Stimulated activated memory B cell treated with anti-CD40 and anti-IgM and Interleukin-4, amounts not matched to agents 10 μg/mL and 1 μg/mL and 100 μg/mL, for 72 hours (primary cell): ENCODE results near the gene ZNF668.
"Not testable (repeated sequence)": the region's sequence is repeated elsewhere in the genome, so short reads cannot be mapped to it uniquely, and the experiment has no call there.

Source experiments
- ATAC-seq: fragments of 150-1000 bp; cut with Tn5 transposase; 2 replicates; pipeline ENCODE4 v1.10.0; 2021
- H3K27ac Mint-ChIP-seq: one replicate; pipeline ENCODE4 v1.8.0; 2022; ENCODE audit warnings: mild to moderate bottlenecking, mixed read lengths
- H3K27me3 Mint-ChIP-seq: one replicate; pipeline ENCODE4 v1.8.0; 2022; ENCODE audit warnings: mixed read lengths
- H3K36me3 Mint-ChIP-seq: one replicate; pipeline ENCODE4 v1.8.0; 2022; ENCODE audit warnings: mixed read lengths
- H3K4me1 Mint-ChIP-seq: one replicate; pipeline ENCODE4 v1.8.0; 2022; ENCODE audit warnings: mixed read lengths
- H3K4me3 Mint-ChIP-seq: one replicate; pipeline ENCODE4 v1.8.0; 2022; ENCODE audit warnings: mild to moderate bottlenecking, moderate library complexity, mixed read lengths
- H3K9me3 Mint-ChIP-seq: one replicate; pipeline ENCODE4 v1.8.0; 2022; ENCODE audit warnings: mixed read lengths

Gene ZNF668

GRCh38 chr16:31108035-31108793, 34.2 kb upstream of the ZNF668 start, which contains the start of gene BCKDK:
Gene BCKDK (plus strand): TSS chr16:31108386. CDS start chr16:31109224, 838 bp downstream.
- H3K4me1 Mint-ChIP-seq: peaks cover 33% of the 10 kb centered on the region
- peak; percentile 90 for ATAC-seq
- H3K9me3 Mint-ChIP-seq: no peaks in the 10 kb centered on the region
- peak within 1 kb of the TSS; percentile 88 for H3K27ac Mint-ChIP-seq
- H3K4me3 Mint-ChIP-seq: peak within 1 kb of the TSS; percentile 87
- no peaks in the 10 kb centered on the region for H3K27me3 Mint-ChIP-seq
- H3K36me3 Mint-ChIP-seq: peaks cover 26% of the 10 kb centered on the region

- H3K4me3 Mint-ChIP-seq: peak overlapping the region; percentile 87
- H3K36me3 Mint-ChIP-seq: peaks cover 21% of the 10 kb centered on the region
- ATAC-seq: peak; percentile 51
- peak overlapping the region; percentile 88 for H3K27ac Mint-ChIP-seq
- H3K27me3 Mint-ChIP-seq: no peaks in the 10 kb centered on the region
- H3K4me1 Mint-ChIP-seq: peaks cover 30% of the 10 kb centered on the region
- no peaks in the 10 kb centered on the region for H3K9me3 Mint-ChIP-seq
Observed at GRCh38 chr16:31107465-31107867, 33.4 kb upstream of the ZNF668 start.

- no peaks in the 10 kb centered on the region for H3K27me3 Mint-ChIP-seq
- no peak for ATAC-seq
- no peaks in the 10 kb centered on the region for H3K9me3 Mint-ChIP-seq
- peaks cover 30% of the 10 kb centered on the region for H3K4me1 Mint-ChIP-seq
- peak overlapping the region; percentile 88 for H3K27ac Mint-ChIP-seq
- peaks cover 14% of the 10 kb centered on the region for H3K36me3 Mint-ChIP-seq
- H3K4me3 Mint-ChIP-seq: no peak overlapping the region
Observed at GRCh38 chr16:31106509-31107464, 32.7 kb upstream of the ZNF668 start.

- peaks cover 14% of the 10 kb centered on the region for H3K36me3 Mint-ChIP-seq
- no peaks in the 10 kb centered on the region for H3K9me3 Mint-ChIP-seq
- H3K27ac Mint-ChIP-seq: peak overlapping the region; percentile 65
- H3K4me1 Mint-ChIP-seq: peaks cover 30% of the 10 kb centered on the region
- no peaks in the 10 kb centered on the region for H3K27me3 Mint-ChIP-seq
- H3K4me3 Mint-ChIP-seq: peak overlapping the region; percentile 23
- ATAC-seq: peak; percentile 80
Observed at GRCh38 chr16:31105677-31106213, 31.7 kb upstream of the ZNF668 start.

- not testable (repeated sequence) for H3K27ac Mint-ChIP-seq
Observed at GRCh38 chr16:31100876-31101641, 27.0 kb upstream of the ZNF668 start.

GRCh38 chr16:31099860-31100638, 26.0 kb upstream of the ZNF668 start:
- Mint-ChIP-seq H3K27ac (no peak overlapping the region), H3K9me3 (no peaks in the 10 kb centered on the region)
- ATAC-seq: no peak

More at GRCh38 chr16:31100876-31101641, 27.0 kb upstream of the ZNF668 start:
- not testable (repeated sequence) for H3K9me3 Mint-ChIP-seq, ATAC-seq, H3K27me3 Mint-ChIP-seq, H3K36me3 Mint-ChIP-seq, H3K4me1 Mint-ChIP-seq, H3K4me3 Mint-ChIP-seq

GRCh38 chr16:31094424-31095120, 20.5 kb upstream of the ZNF668 start, which contains the start of gene VKORC1:
Gene VKORC1 (minus strand): TSS chr16:31094797. CDS start chr16:31094729, 68 bp downstream.
- Mint-ChIP-seq H3K4me3 (peak within 1 kb of the TSS; percentile 99), H3K4me1 (peaks cover 30% of the 10 kb centered on the region), H3K9me3 (no peaks in the 10 kb centered on the region), H3K36me3 (peaks cover 3% of the 10 kb centered on the region), H3K27me3 (no peaks in the 10 kb centered on the region), H3K27ac (peak within 1 kb of the TSS; percentile 83)
- ATAC-seq: peak; percentile 95

More at GRCh38 chr16:31099860-31100638, 26.0 kb upstream of the ZNF668 start:
- peaks cover 15% of the 10 kb centered on the region for H3K4me1 Mint-ChIP-seq
- no peaks in the 10 kb centered on the region for H3K27me3 Mint-ChIP-seq
- H3K4me3 Mint-ChIP-seq: no peak overlapping the region
- no peaks in the 10 kb centered on the region for H3K36me3 Mint-ChIP-seq

- Mint-ChIP-seq H3K27me3 (no peaks in the 10 kb centered on the region), H3K36me3 (peaks cover 8% of the 10 kb centered on the region), H3K9me3 (no peaks in the 10 kb centered on the region), H3K4me3 (peak overlapping the region; percentile 99), H3K27ac (peak overlapping the region; percentile 83), H3K4me1 (peaks cover 30% of the 10 kb centered on the region)
- ATAC-seq: no peak
Observed at GRCh38 chr16:31094088-31094423, 20.0 kb upstream of the ZNF668 start.

GRCh38 chr16:31093132-31093703, 19.2 kb upstream of the ZNF668 start:
- H3K27me3 Mint-ChIP-seq: no peaks in the 10 kb centered on the region
- no peak for ATAC-seq
- peak overlapping the region; percentile 58 for H3K4me3 Mint-ChIP-seq
- H3K4me1 Mint-ChIP-seq: peaks cover 30% of the 10 kb centered on the region
- peak overlapping the region; percentile 83 for H3K27ac Mint-ChIP-seq
- H3K9me3 Mint-ChIP-seq: no peaks in the 10 kb centered on the region
- peaks cover 8% of the 10 kb centered on the region for H3K36me3 Mint-ChIP-seq

GRCh38 chr16:31092330-31092729, 18.3 kb upstream of the ZNF668 start:
- H3K4me1 Mint-ChIP-seq: peaks cover 30% of the 10 kb centered on the region
- ATAC-seq: no peak
- no peak overlapping the region for H3K27ac Mint-ChIP-seq
- H3K27me3 Mint-ChIP-seq: no peaks in the 10 kb centered on the region
- peaks cover 8% of the 10 kb centered on the region for H3K36me3 Mint-ChIP-seq
- H3K4me3 Mint-ChIP-seq: no peak overlapping the region
- no peaks in the 10 kb centered on the region for H3K9me3 Mint-ChIP-seq

GRCh38 chr16:31090540-31090939, 16.5 kb upstream of the ZNF668 start:
- no peak overlapping the region for H3K4me3 Mint-ChIP-seq

GRCh38 chr16:31089199-31089598, 15.2 kb upstream of the ZNF668 start:
- ATAC-seq: no peak
- no peak overlapping the region for H3K4me3 Mint-ChIP-seq
- H3K27ac Mint-ChIP-seq: no peak overlapping the region

More at GRCh38 chr16:31090540-31090939, 16.5 kb upstream of the ZNF668 start:
- no peaks in the 10 kb centered on the region for H3K9me3 Mint-ChIP-seq
- H3K27me3 Mint-ChIP-seq: no peaks in the 10 kb centered on the region
- peaks cover 19% of the 10 kb centered on the region for H3K4me1 Mint-ChIP-seq
- no peak for ATAC-seq
- peaks cover 8% of the 10 kb centered on the region for H3K36me3 Mint-ChIP-seq
- H3K27ac Mint-ChIP-seq: no peak overlapping the region

GRCh38 chr16:31088459-31089183, 14.6 kb upstream of the ZNF668 start, which contains the start of gene PRSS53:
Gene PRSS53 (minus strand): TSS chr16:31088943. CDS start chr16:31088809, 134 bp downstream.
- Mint-ChIP-seq H3K27ac (no peak within 1 kb of the TSS), H3K4me3 (no peak within 1 kb of the TSS), H3K27me3 (no peaks in the 10 kb centered on the region), H3K9me3 (no peaks in the 10 kb centered on the region), H3K4me1 (peaks cover 5% of the 10 kb centered on the region), H3K36me3 (peaks cover 8% of the 10 kb centered on the region)
- no peak for ATAC-seq

More at GRCh38 chr16:31089199-31089598, 15.2 kb upstream of the ZNF668 start:
- peaks cover 8% of the 10 kb centered on the region for H3K36me3 Mint-ChIP-seq
- H3K4me1 Mint-ChIP-seq: peaks cover 11% of the 10 kb centered on the region
- no peaks in the 10 kb centered on the region for H3K9me3 Mint-ChIP-seq
- no peaks in the 10 kb centered on the region for H3K27me3 Mint-ChIP-seq
